Stimulated activated CD8-positive, alpha-beta memory T cell treated with anti-CD3 and anti-CD28 coated beads, Interleukin-2, amount 100 ng/mL, for 48 hours (primary cell): Measurements from ENCODE around the gene KMO.

Experiments
- DNase-seq, 2 donors: peaks; one replicate each; pipeline ENCODE4 v3.0.0-alpha.2; 2020; ENCODE audit warnings: low read depth in 2 of 2

KMO gene

GRCh38 chr1:241630005-241630404, 97.8 kb downstream of the KMO start:
- DNase-seq: no peak

- DNase-seq: no peak
These were observed 98.3 kb downstream of the KMO start for GRCh38 chr1:241630476-241630875.

GRCh38 chr1:241630899-241631298, 98.7 kb downstream of the KMO start:
- no peak for DNase-seq

GRCh38 chr1:241631674-241632073, 99.5 kb downstream of the KMO start:
- no peak for DNase-seq

GRCh38 chr1:241632987-241633386, 100.8 kb downstream of the KMO start:
- DNase-seq: no peak

- DNase-seq: no peak
These were observed 103.5 kb downstream of the KMO start for GRCh38 chr1:241635556-241636152.

GRCh38 chr1:241636291-241636690, 104.1 kb downstream of the KMO start:
- DNase-seq: no peak

- no peak for DNase-seq
These were observed 104.9 kb downstream of the KMO start for GRCh38 chr1:241637046-241637590.

- DNase-seq: no peak
These were observed 105.4 kb downstream of the KMO start for GRCh38 chr1:241637604-241638003.

- no peak for DNase-seq
These were observed 106.0 kb downstream of the KMO start for GRCh38 chr1:241638099-241638682.

- DNase-seq: no peak
These were observed 106.9 kb downstream of the KMO start for GRCh38 chr1:241638909-241639622.

- DNase-seq: peak; percentile 8 to 20
These were observed 107.5 kb downstream of the KMO start for GRCh38 chr1:241639623-241640148.

- peak; percentile 88 to 97 for DNase-seq
These were observed 108.1 kb downstream of the KMO start, which contains the start of the genes CHML and OPN3 for GRCh38 chr1:241640149-241640866. Gene CHML, minus strand, starts transcription at chr1:241640369. Its CDS starts 4,603 bp downstream, at chr1:241635766. Gene OPN3, minus strand, starts transcription at chr1:241640369. Its CDS starts 115 bp downstream, at chr1:241640254.

GRCh38 chr1:241640867-241641622, 108.9 kb downstream of the KMO start:
- DNase-seq: no peak

GRCh38 chr1:241641773-241642592, 109.8 kb downstream of the KMO start:
- no peak for DNase-seq

- no peak for DNase-seq
These were observed 110.4 kb downstream of the KMO start for GRCh38 chr1:241642593-241642944.

- DNase-seq: no peak
These were observed 112.1 kb downstream of the KMO start for GRCh38 chr1:241644259-241644658.

- no peak for DNase-seq
These were observed 113.0 kb downstream of the KMO start for GRCh38 chr1:241645199-241645598.
